Measurements from ENCODE around the gene GAS6.

GAS6 gene

GRCh38 chr13:113819731-113820715 is 43.9 kb downstream of the GAS6 start:
- TF ChIP-seq CTCF (conservative IDR thresholded peaks at IDR 0.05; ENCODE audit: low read depth, low read length): no peak
- DNase-seq (ENCODE audit: low read depth): peak; percentile 23
- peak overlapping the region; percentile 34 for H3K4me3 ChIP-seq (ENCODE audit: low read depth, low read length)

GRCh38 chr13:113819341-113819730 is 44.5 kb downstream of the GAS6 start:
- no peak overlapping the region for H3K4me3 ChIP-seq (ENCODE audit: low read depth, low read length)
- no peak for DNase-seq (ENCODE audit: low read depth)
- TF ChIP-seq CTCF (conservative IDR thresholded peaks at IDR 0.05; ENCODE audit: low read depth, low read length): no peak

GRCh38 chr13:113818700-113819295 is 45.1 kb downstream of the GAS6 start:
- TF ChIP-seq CTCF (conservative IDR thresholded peaks at IDR 0.05; ENCODE audit: low read depth, low read length): no peak
- H3K4me3 ChIP-seq (ENCODE audit: low read depth, low read length): no peak overlapping the region
- no peak for DNase-seq (ENCODE audit: low read depth)

- no peak for TF ChIP-seq CTCF (conservative IDR thresholded peaks at IDR 0.05; ENCODE audit: low read depth, low read length)
- no peak overlapping the region for H3K4me3 ChIP-seq (ENCODE audit: low read depth, low read length)
- no peak for DNase-seq (ENCODE audit: low read depth)
These were observed 45.8 kb downstream of the GAS6 start for GRCh38 chr13:113817860-113818691.

GRCh38 chr13:113816946-113817859 is 46.7 kb downstream of the GAS6 start:
- DNase-seq (ENCODE audit: low read depth): peak; percentile 89
- TF ChIP-seq CTCF (conservative IDR thresholded peaks at IDR 0.05; ENCODE audit: low read depth, low read length): peak; percentile 90
- H3K4me3 ChIP-seq (ENCODE audit: low read depth, low read length): no peak overlapping the region

Measured in choroid plexus epithelial cell (primary cell).